ENCODE data around the gene ENTPD8.

DNA sequence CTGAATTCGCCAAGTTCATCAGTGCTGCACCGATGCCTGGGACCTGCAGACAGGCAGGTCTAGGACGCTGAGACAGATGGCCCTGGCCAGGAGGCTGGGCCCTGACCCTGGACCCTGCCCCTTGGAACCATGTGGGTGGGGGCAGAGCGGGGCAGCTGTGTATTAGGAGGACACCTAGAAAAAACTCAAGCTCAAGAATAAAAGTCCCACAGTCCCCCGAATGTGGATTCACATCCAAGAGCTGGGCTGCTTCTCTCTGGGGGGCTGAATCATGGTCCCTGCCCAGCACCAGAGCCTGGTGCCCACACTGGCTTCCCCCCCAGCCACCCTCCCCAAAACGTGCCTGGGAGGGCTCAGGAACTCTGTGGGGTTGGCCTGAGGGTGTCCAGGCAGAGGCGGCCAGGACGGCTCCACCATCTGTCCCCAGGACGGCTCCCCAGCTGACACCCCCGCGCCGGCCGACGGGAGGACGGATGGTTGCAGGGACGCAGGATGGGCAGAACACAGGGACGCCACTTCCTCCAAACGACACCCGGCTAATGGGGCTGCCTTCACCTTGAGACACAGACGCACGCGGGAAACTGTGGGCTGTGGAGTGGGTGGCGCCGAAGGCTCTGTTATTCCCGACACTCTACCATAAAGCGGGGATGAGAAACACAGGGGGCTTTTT is 53.1 kb downstream of the ENTPD8 start:
- TF ChIP-seq, protein P1, sequence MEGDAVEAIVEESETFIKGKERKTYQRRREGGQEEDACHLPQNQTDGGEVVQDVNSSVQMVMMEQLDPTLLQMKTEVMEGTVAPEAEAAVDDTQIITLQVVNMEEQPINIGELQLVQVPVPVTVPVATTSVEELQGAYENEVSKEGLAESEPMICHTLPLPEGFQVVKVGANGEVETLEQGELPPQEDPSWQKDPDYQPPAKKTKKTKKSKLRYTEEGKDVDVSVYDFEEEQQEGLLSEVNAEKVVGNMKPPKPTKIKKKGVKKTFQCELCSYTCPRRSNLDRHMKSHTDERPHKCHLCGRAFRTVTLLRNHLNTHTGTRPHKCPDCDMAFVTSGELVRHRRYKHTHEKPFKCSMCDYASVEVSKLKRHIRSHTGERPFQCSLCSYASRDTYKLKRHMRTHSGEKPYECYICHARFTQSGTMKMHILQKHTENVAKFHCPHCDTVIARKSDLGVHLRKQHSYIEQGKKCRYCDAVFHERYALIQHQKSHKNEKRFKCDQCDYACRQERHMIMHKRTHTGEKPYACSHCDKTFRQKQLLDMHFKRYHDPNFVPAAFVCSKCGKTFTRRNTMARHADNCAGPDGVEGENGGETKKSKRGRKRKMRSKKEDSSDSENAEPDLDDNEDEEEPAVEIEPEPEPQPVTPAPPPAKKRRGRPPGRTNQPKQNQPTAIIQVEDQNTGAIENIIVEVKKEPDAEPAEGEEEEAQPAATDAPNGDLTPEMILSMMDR (conservative IDR thresholded peaks at IDR 0.05 in 1 of 2, IDR thresholded peaks at IDR 0.05 in 1 of 2; ENCODE audit: extremely low read depth in 1 of 2, insufficient read depth in 1 of 2, low read depth in 1 of 2, low read length in 2 of 2) = no peak
- no peak for TF ChIP-seq EZH2 (IDR thresholded peaks at IDR 0.05; ENCODE audit: borderline replicate concordance, low read length)
